Prostate gland (tissue), 2 donors: ENCODE results near the gene TPSD1.

ENCODE experiments used
- POLR2A ChIP-seq: fragments of 450-650 bp; IDR thresholded peaks from one replicate; pipeline ENCODE4 v1.6.1; 2016; ENCODE audit warnings: antibody characterized with exemption, mild to moderate bottlenecking
- POLR2AphosphoS5 ChIP-seq: sonication (generic); formaldehyde crosslinking; IDR thresholded peaks from one replicate; pipeline ENCODE4 v1.6.1; 2017; ENCODE audit warnings: antibody characterized with exemption
- TF ChIP-seq, protein P1 (sequence below), 4 experiments: fragments of 200-600 bp in 2 of 4; fragments of 450-650 bp in 2 of 4; sonication (generic) in 2 of 4; IDR thresholded peaks; 1 replicate in 3 of 4; 2 replicates in 1 of 4; pipeline ENCODE4 v1.5.1; 2016 to 2019; ENCODE audit warnings: antibody characterized with exemption in 4 of 4, mild to moderate bottlenecking in 2 of 4, moderate library complexity in 2 of 4

DNA sequence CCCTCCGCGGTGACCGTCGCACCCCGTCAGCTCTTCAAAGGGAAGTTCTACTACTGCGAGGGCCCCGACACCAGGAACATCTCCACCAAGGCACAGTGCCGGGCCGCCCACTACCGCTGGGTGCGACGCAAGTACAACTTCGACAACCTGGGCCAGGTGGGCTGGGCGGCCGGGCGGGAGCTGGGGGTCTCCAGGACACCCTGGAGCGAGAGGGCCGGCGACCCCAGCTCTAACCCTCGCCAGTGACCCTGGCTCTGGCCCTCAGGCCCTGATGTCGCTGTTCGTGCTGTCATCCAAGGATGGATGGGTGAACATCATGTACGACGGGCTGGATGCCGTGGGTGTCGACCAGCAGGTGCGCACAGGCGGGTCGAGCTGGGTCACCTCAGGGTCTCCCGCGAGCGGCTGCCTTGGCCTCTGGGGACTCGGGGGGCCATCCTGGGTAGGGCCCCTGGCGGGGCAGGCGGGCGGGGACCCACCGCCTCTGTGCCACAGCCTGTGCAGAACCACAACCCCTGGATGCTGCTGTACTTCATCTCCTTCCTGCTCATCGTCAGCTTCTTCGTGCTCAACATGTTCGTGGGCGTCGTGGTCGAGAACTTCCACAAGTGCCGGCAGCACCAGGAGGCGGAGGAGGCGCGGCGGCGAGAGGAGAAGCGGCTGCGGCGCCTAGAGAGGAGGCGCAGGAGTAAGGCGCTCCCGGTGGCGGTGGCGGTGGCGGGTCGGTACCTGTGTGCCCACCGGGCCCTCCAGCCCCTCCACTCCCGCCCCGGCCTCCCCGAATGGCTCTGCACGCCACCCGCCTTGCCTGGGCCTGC, 44.2 kb upstream of the TPSD1 start:
- TF ChIP-seq POLR2AphosphoS5 (no peak), POLR2A (no peak)
- TF ChIP-seq, protein P1, sequence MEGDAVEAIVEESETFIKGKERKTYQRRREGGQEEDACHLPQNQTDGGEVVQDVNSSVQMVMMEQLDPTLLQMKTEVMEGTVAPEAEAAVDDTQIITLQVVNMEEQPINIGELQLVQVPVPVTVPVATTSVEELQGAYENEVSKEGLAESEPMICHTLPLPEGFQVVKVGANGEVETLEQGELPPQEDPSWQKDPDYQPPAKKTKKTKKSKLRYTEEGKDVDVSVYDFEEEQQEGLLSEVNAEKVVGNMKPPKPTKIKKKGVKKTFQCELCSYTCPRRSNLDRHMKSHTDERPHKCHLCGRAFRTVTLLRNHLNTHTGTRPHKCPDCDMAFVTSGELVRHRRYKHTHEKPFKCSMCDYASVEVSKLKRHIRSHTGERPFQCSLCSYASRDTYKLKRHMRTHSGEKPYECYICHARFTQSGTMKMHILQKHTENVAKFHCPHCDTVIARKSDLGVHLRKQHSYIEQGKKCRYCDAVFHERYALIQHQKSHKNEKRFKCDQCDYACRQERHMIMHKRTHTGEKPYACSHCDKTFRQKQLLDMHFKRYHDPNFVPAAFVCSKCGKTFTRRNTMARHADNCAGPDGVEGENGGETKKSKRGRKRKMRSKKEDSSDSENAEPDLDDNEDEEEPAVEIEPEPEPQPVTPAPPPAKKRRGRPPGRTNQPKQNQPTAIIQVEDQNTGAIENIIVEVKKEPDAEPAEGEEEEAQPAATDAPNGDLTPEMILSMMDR (IDR thresholded peaks at IDR 0.05) = no peak
